Rectal smooth muscle tissue (tissue), 1 donor: ENCODE data around the gene LRRC52.
"Not testable (repeated sequence)": the region's sequence is repeated elsewhere in the genome, so short reads cannot be mapped to it uniquely, and the experiment has no call there.

ENCODE experiments used
- H3K27ac ChIP-seq: one replicate; pipeline ENCODE4 v1.7.0; 2013; ENCODE audit warnings: low read depth, low read length, inconsistent platforms
- H3K27me3 ChIP-seq: one replicate; pipeline ENCODE4 v1.7.0; 2013; ENCODE audit warnings: low read length; ENCODE audit not compliant: control insufficient read depth, insufficient read depth
- H3K36me3 ChIP-seq: one replicate; pipeline ENCODE4 v1.7.0; 2013; ENCODE audit warnings: low read length; ENCODE audit not compliant: control insufficient read depth, insufficient read depth
- H3K4me1 ChIP-seq: one replicate; pipeline ENCODE4 v1.7.0; 2013; ENCODE audit warnings: low read length; ENCODE audit not compliant: control insufficient read depth, insufficient read depth
- H3K4me3 ChIP-seq: one replicate; pipeline ENCODE4 v1.7.0; 2013; ENCODE audit warnings: low read length
- H3K9ac ChIP-seq: one replicate; pipeline ENCODE4 v1.7.0; 2013; ENCODE audit warnings: low read length

Gene LRRC52

GRCh38 chr1:165575468-165576099 is 31.8 kb downstream of the LRRC52 start:
- H3K4me1 ChIP-seq = no peaks in the 10 kb centered on the region
- H3K36me3 ChIP-seq = no peaks in the 10 kb centered on the region
- no peak overlapping the region for H3K27ac ChIP-seq
- no peak overlapping the region for H3K9ac ChIP-seq
- no peaks in the 10 kb centered on the region for H3K27me3 ChIP-seq
- H3K4me3 ChIP-seq = no peak overlapping the region

GRCh38 chr1:165576536-165576935 is 32.7 kb downstream of the LRRC52 start:
- H3K9ac ChIP-seq = no peak overlapping the region
- H3K36me3 ChIP-seq = no peaks in the 10 kb centered on the region
- no peaks in the 10 kb centered on the region for H3K4me1 ChIP-seq
- no peak overlapping the region for H3K4me3 ChIP-seq
- H3K27me3 ChIP-seq = no peaks in the 10 kb centered on the region
- no peak overlapping the region for H3K27ac ChIP-seq

- Histone ChIP-seq H3K27me3 (no peaks in the 10 kb centered on the region), H3K27ac (no peak overlapping the region), H3K4me3 (no peak overlapping the region), H3K9ac (no peak overlapping the region), H3K36me3 (no peaks in the 10 kb centered on the region), H3K4me1 (no peaks in the 10 kb centered on the region)
Measured at GRCh38 chr1:165577707-165578106, 33.9 kb downstream of the LRRC52 start.

GRCh38 chr1:165580931-165581871 is 37.4 kb downstream of the LRRC52 start:
- Histone ChIP-seq H3K27me3 (peaks cover 2% of the 10 kb centered on the region), H3K4me1 (no peaks in the 10 kb centered on the region), H3K4me3 (no peak overlapping the region), H3K27ac (no peak overlapping the region), H3K36me3 (no peaks in the 10 kb centered on the region), H3K9ac (no peak overlapping the region)

- Histone ChIP-seq H3K4me3 (no peak overlapping the region), H3K27ac (no peak overlapping the region), H3K27me3 (peaks cover 2% of the 10 kb centered on the region), H3K36me3 (no peaks in the 10 kb centered on the region), H3K9ac (no peak overlapping the region), H3K4me1 (no peaks in the 10 kb centered on the region)
Measured at GRCh38 chr1:165581926-165582325, 38.1 kb downstream of the LRRC52 start.

- no peak overlapping the region for H3K4me3 ChIP-seq
- no peak overlapping the region for H3K9ac ChIP-seq
- peaks cover 2% of the 10 kb centered on the region for H3K27me3 ChIP-seq
- no peak overlapping the region for H3K27ac ChIP-seq
- H3K4me1 ChIP-seq = no peaks in the 10 kb centered on the region
- no peaks in the 10 kb centered on the region for H3K36me3 ChIP-seq
Measured at GRCh38 chr1:165586398-165586797, 42.6 kb downstream of the LRRC52 start.

- H3K9ac ChIP-seq, H3K27ac ChIP-seq, H3K4me3 ChIP-seq, H3K36me3 ChIP-seq, H3K4me1 ChIP-seq, H3K27me3 ChIP-seq: not testable (repeated sequence)
Measured at GRCh38 chr1:165591391-165591790, 47.6 kb downstream of the LRRC52 start.

GRCh38 chr1:165592945-165593823 is 49.4 kb downstream of the LRRC52 start:
- Histone ChIP-seq H3K9ac (no peak overlapping the region), H3K27me3 (peaks cover 3% of the 10 kb centered on the region), H3K4me1 (no peaks in the 10 kb centered on the region), H3K4me3 (no peak overlapping the region), H3K36me3 (no peaks in the 10 kb centered on the region), H3K27ac (no peak overlapping the region)

- H3K27ac ChIP-seq = no peak overlapping the region
- no peaks in the 10 kb centered on the region for H3K4me1 ChIP-seq
- H3K4me3 ChIP-seq = no peak overlapping the region
- H3K36me3 ChIP-seq = no peaks in the 10 kb centered on the region
- no peak overlapping the region for H3K9ac ChIP-seq
- H3K27me3 ChIP-seq = peaks cover 3% of the 10 kb centered on the region
Measured at GRCh38 chr1:165595246-165595938, 51.6 kb downstream of the LRRC52 start.

GRCh38 chr1:165597883-165598675 is 54.3 kb downstream of the LRRC52 start:
- peak overlapping the region; percentile 85 for H3K9ac ChIP-seq
- peak overlapping the region; percentile 90 for H3K4me3 ChIP-seq
- no peaks in the 10 kb centered on the region for H3K36me3 ChIP-seq
- peaks cover 3% of the 10 kb centered on the region for H3K27me3 ChIP-seq
- no peaks in the 10 kb centered on the region for H3K4me1 ChIP-seq
- H3K27ac ChIP-seq = peak overlapping the region; percentile 71

- H3K27ac ChIP-seq = peak overlapping the region; percentile 71
- H3K36me3 ChIP-seq = no peaks in the 10 kb centered on the region
- no peaks in the 10 kb centered on the region for H3K4me1 ChIP-seq
- H3K9ac ChIP-seq = peak overlapping the region; percentile 85
- H3K4me3 ChIP-seq = peak overlapping the region; percentile 90
- peaks cover 3% of the 10 kb centered on the region for H3K27me3 ChIP-seq
Measured at GRCh38 chr1:165598676-165599059, 54.9 kb downstream of the LRRC52 start.
